Measurements from ENCODE around the gene RASAL2.

DNA sequence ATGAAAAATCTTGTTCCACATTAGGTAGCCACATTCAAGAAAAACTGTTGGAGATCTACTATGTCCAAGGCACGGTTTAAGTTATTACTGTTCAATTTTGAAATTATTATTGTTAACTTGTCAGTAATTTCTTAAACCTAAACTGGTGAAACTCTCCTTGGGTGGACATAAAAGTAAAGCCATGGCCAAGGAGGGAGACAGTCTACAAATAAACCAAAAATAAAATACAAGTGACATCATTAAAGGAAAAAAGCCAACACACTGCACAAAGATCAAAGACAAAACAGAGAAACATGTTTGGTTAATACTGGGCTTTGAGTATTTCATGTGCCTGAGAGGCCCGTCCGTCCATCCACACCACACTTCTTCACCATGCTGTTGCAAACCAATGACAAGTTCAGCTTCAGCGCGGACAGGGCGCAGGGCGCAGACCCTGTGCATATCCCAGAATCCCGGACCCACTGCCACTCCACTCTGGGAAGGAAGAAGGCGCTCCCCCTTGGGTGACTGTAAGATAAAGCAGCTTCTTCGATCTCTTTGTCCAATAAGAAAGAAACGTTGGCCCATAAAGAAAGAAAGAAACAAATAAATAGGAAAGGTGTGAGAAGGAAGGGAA, 918 bp upstream of the RASAL2 start:
- TF ChIP-seq, protein P1, sequence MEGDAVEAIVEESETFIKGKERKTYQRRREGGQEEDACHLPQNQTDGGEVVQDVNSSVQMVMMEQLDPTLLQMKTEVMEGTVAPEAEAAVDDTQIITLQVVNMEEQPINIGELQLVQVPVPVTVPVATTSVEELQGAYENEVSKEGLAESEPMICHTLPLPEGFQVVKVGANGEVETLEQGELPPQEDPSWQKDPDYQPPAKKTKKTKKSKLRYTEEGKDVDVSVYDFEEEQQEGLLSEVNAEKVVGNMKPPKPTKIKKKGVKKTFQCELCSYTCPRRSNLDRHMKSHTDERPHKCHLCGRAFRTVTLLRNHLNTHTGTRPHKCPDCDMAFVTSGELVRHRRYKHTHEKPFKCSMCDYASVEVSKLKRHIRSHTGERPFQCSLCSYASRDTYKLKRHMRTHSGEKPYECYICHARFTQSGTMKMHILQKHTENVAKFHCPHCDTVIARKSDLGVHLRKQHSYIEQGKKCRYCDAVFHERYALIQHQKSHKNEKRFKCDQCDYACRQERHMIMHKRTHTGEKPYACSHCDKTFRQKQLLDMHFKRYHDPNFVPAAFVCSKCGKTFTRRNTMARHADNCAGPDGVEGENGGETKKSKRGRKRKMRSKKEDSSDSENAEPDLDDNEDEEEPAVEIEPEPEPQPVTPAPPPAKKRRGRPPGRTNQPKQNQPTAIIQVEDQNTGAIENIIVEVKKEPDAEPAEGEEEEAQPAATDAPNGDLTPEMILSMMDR (IDR thresholded peaks at IDR 0.05) = no peak
- no peak for TF ChIP-seq POLR2A (IDR thresholded peaks at IDR 0.05)
